Neutrophil (primary cell): Measurements from ENCODE around the gene ZSCAN10.

Experiments used
- H3K27ac ChIP-seq: fragments of 200-600 bp; sonication (generic); 2 replicates; pipeline ENCODE4 v1.5.1; 2016; ENCODE audit warnings: mild to moderate bottlenecking, moderate library complexity
- H3K27me3 ChIP-seq: fragments of 200-600 bp; sonication (generic); 2 replicates; pipeline ENCODE4 v1.6.0; 2016; ENCODE audit warnings: mild to moderate bottlenecking
- H3K36me3 ChIP-seq: fragments of 200-600 bp; sonication (generic); 2 replicates; pipeline ENCODE4 v1.5.1; 2017
- H3K4me1 ChIP-seq, 2 experiments: fragments of 200-600 bp in 1 of 2; sonication (generic) in 1 of 2; 1 replicate in 1 of 2; 2 replicates in 1 of 2; pipeline versions ENCODE4 v1.5.1 to v1.6.1; 2013 to 2016; ENCODE audit warnings: low read depth in 1 of 2, low read length in 1 of 2, mild to moderate bottlenecking in 1 of 2, moderate library complexity in 1 of 2; ENCODE audit not compliant: control insufficient read depth in 1 of 2, insufficient read depth in 1 of 2
- H3K4me3 ChIP-seq, 2 experiments: fragments of 200-600 bp in 1 of 2; sonication (generic) in 1 of 2; 1 replicate in 1 of 2; 2 replicates in 1 of 2; pipeline ENCODE4 v1.5.1; 2013 to 2016; ENCODE audit warnings: low read depth in 1 of 2, low read length in 1 of 2, mild to moderate bottlenecking in 1 of 2, moderate library complexity in 1 of 2
- H3K9me3 ChIP-seq: fragments of 200-600 bp; sonication (generic); 2 replicates; pipeline ENCODE4 v1.5.1; 2016
- CTCF ChIP-seq: fragments of 200-600 bp; sonication (generic); IDR thresholded peaks from 2 replicates; pipeline ENCODE4 v1.5.1; 2016; ENCODE audit warnings: antibody characterized with exemption

ZSCAN10 gene

GRCh38 chr16:3121851-3122467, 22.9 kb upstream of the ZSCAN10 start:
- Histone ChIP-seq H3K27me3 (peaks cover 7% of the 10 kb centered on the region), H3K36me3 (no peaks in the 10 kb centered on the region), H3K9me3 (no peaks in the 10 kb centered on the region), H3K4me1 (peaks cover 18 to 21% of the 10 kb centered on the region in 2 experiments), H3K4me3 (no peak overlapping the region), H3K27ac (no peak overlapping the region)
- TF ChIP-seq CTCF: no peak

- H3K27me3 ChIP-seq: peaks cover 7% of the 10 kb centered on the region
- H3K9me3 ChIP-seq: no peaks in the 10 kb centered on the region
- H3K27ac ChIP-seq: no peak overlapping the region
- H3K4me1 ChIP-seq: peaks cover 18 to 19% of the 10 kb centered on the region in 2 experiments
- no peak for TF ChIP-seq CTCF
- H3K36me3 ChIP-seq: no peaks in the 10 kb centered on the region
- H3K4me3 ChIP-seq: no peak overlapping the region
Observed at GRCh38 chr16:3120435-3120834, 21.3 kb upstream of the ZSCAN10 start.

- H3K9me3 ChIP-seq: no peaks in the 10 kb centered on the region
- TF ChIP-seq CTCF: no peak
- peaks cover 7% of the 10 kb centered on the region for H3K27me3 ChIP-seq
- no peak overlapping the region for H3K27ac ChIP-seq
- H3K4me3 ChIP-seq: no peak overlapping the region
- H3K4me1 ChIP-seq: peaks cover 12 to 13% of the 10 kb centered on the region in 2 experiments
- no peaks in the 10 kb centered on the region for H3K36me3 ChIP-seq
Observed at GRCh38 chr16:3119701-3120408, 20.8 kb upstream of the ZSCAN10 start.

GRCh38 chr16:3119286-3119685, 20.2 kb upstream of the ZSCAN10 start:
- no peak overlapping the region for H3K4me3 ChIP-seq
- H3K4me1 ChIP-seq: peaks cover 7 to 8% of the 10 kb centered on the region in 2 experiments
- TF ChIP-seq CTCF: no peak
- H3K27ac ChIP-seq: no peak overlapping the region
- no peaks in the 10 kb centered on the region for H3K36me3 ChIP-seq
- no peaks in the 10 kb centered on the region for H3K9me3 ChIP-seq
- H3K27me3 ChIP-seq: peaks cover 7% of the 10 kb centered on the region

- H3K36me3 ChIP-seq: no peaks in the 10 kb centered on the region
- no peak overlapping the region for H3K4me3 ChIP-seq
- H3K9me3 ChIP-seq: no peaks in the 10 kb centered on the region
Observed at GRCh38 chr16:3118846-3119245, 19.8 kb upstream of the ZSCAN10 start.

More at GRCh38 chr16:3118846-3119245, 19.8 kb upstream of the ZSCAN10 start:
- Histone ChIP-seq H3K27ac (no peak overlapping the region), H3K4me1 (peaks cover 5% of the 10 kb centered on the region in 2 experiments), H3K27me3 (peaks cover 11% of the 10 kb centered on the region)
- no peak for TF ChIP-seq CTCF
